Fibroblast of lung (primary cell): ENCODE results near the gene SORCS2.

Source experiments
- CTCF ChIP-seq, 2 donors: IDR thresholded peaks in 1 of 2; conservative IDR thresholded peaks in 1 of 2; 1 replicate in 1 of 2; 2 replicates in 1 of 2; pipeline ENCODE4 v1.5.1; 2011 to 2012; ENCODE audit warnings: low read length in 2 of 2, control low read depth in 1 of 2, inconsistent platforms in 1 of 2, low read depth in 1 of 2, mild to moderate bottlenecking in 1 of 2
- EZH2 ChIP-seq: IDR thresholded peaks from 2 replicates; pipeline ENCODE4 v1.5.1; 2012; ENCODE audit warnings: low read length, control low read depth, mild to moderate bottlenecking; ENCODE audit errors: missing control alignments

- no peak for TF ChIP-seq CTCF (conservative IDR thresholded peaks at IDR 0.05 in 1 of 2, IDR thresholded peaks at IDR 0.05 in 1 of 2; ENCODE audit: low read depth in 1 of 2, low read length in 2 of 2)
- no peak for TF ChIP-seq EZH2
Observed at GRCh38 chr4:7379186-7379585, 186.8 kb downstream of the SORCS2 start.
